OCI-LY1 (cell line): ENCODE results near the gene FN3K.

Source experiments
- EZH2 ChIP-seq: fragments of 200-600 bp; sonication (generic), shearing (Covaris generic); IDR thresholded peaks from 2 replicates; pipeline ENCODE4 v1.8.0; 2017; ENCODE audit warnings: borderline replicate concordance, mixed run types, mild to moderate bottlenecking, antibody characterized with exemption, low read length, moderate library complexity, mixed read lengths
- TF ChIP-seq, protein P1 (sequence below): fragments of 200-600 bp; sonication (generic), shearing (Covaris generic); IDR thresholded peaks from 2 replicates; pipeline ENCODE4 v1.5.1; 2017; ENCODE audit warnings: mild to moderate bottlenecking, antibody characterized with exemption, low read length, moderate library complexity, mixed read lengths

DNA sequence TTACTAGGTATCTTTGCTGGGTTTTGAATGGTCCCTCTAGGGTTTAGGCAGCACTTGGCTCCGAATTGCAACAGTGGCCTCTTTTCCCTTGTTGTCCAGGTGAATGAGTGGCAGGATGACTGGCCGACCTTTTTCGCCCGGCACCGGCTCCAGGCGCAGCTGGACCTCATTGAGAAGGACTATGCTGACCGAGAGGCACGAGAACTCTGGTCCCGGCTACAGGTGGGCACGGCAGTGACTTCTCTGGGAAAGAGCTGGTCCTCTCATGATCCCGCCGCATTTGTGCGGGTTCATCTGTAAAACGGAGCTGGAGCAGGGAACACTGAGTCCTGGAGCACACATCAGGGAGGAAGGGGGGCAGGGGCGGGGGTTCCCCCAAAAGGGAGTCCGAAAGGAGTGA is 13.3 kb downstream of the FN3K start:
- TF ChIP-seq, protein P1, sequence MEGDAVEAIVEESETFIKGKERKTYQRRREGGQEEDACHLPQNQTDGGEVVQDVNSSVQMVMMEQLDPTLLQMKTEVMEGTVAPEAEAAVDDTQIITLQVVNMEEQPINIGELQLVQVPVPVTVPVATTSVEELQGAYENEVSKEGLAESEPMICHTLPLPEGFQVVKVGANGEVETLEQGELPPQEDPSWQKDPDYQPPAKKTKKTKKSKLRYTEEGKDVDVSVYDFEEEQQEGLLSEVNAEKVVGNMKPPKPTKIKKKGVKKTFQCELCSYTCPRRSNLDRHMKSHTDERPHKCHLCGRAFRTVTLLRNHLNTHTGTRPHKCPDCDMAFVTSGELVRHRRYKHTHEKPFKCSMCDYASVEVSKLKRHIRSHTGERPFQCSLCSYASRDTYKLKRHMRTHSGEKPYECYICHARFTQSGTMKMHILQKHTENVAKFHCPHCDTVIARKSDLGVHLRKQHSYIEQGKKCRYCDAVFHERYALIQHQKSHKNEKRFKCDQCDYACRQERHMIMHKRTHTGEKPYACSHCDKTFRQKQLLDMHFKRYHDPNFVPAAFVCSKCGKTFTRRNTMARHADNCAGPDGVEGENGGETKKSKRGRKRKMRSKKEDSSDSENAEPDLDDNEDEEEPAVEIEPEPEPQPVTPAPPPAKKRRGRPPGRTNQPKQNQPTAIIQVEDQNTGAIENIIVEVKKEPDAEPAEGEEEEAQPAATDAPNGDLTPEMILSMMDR = no peak
- TF ChIP-seq EZH2 = no peak
